K562 (cell line): ENCODE measurements around the gene NOX5.

Source experiments
- ARID3A ChIP-seq: IDR thresholded peaks from 2 replicates; pipeline ENCODE4 v1.6.1; 2012; ENCODE audit warnings: low read depth, low read length, improper control_type of control experiment, borderline replicate concordance
- CREB3 ChIP-seq: fragments of 450-650 bp; conservative IDR thresholded peaks from 2 replicates; pipeline ENCODE4 v1.6.1; 2016; ENCODE audit warnings: missing genetic modification characterization, low read depth, mild to moderate bottlenecking, missing compliant biosample characterization, moderate library complexity
- CTCF ChIP-seq, 3 experiments: IDR thresholded peaks in 2 of 3; conservative IDR thresholded peaks in 1 of 3; 2 replicates each; pipeline ENCODE4 v1.5.1; 2011 to 2012; ENCODE audit warnings: low read length in 3 of 3, mild to moderate bottlenecking in 3 of 3, control low read depth in 2 of 3, improper control_type of control experiment in 1 of 3, inconsistent platforms in 1 of 3, low read depth in 1 of 3, mixed read lengths in 1 of 3, moderate library complexity in 1 of 3; ENCODE audit not compliant: insufficient read depth in 2 of 3
- EZH2 ChIP-seq: IDR thresholded peaks from 2 replicates; pipeline ENCODE4 v1.6.1; 2012; ENCODE audit warnings: low read depth, mild to moderate bottlenecking, inconsistent platforms, low read length, borderline replicate concordance
- HDAC3 ChIP-seq: fragments of 450-650 bp; IDR thresholded peaks from 2 replicates; pipeline ENCODE4 v1.6.1; 2018; ENCODE audit warnings: borderline replicate concordance, mild to moderate bottlenecking, moderate library complexity; ENCODE audit not compliant: partially characterized antibody
- KAT2B ChIP-seq: IDR thresholded peaks from one replicate; pipeline ENCODE4 v1.6.1; 2012; ENCODE audit warnings: low read depth, mild to moderate bottlenecking, control low read depth, inconsistent platforms, low read length, moderate library complexity
- NFIX ChIP-seq: fragments of 250-450 bp; sonication (Bioruptor Pico); IDR thresholded peaks from 2 replicates; pipeline ENCODE4 v1.4.0; 2020; ENCODE audit warnings: low read depth, mild to moderate bottlenecking, moderate library complexity
- PHTF2 ChIP-seq: fragments of 250-450 bp; sonication (Bioruptor Pico); IDR thresholded peaks from 2 replicates; pipeline ENCODE4 v1.5.0; 2021; ENCODE audit warnings: mild to moderate bottlenecking
- POLR2AphosphoS5 ChIP-seq: IDR thresholded peaks from 2 replicates; pipeline ENCODE4 v1.6.1; 2011; ENCODE audit warnings: mild to moderate bottlenecking, low read depth, low read length, moderate library complexity; ENCODE audit not compliant: control insufficient read depth, insufficient read depth
- REST ChIP-seq, 2 experiments: fragments of 450-650 bp; formaldehyde crosslinking in 1 of 2; IDR thresholded peaks; 2 replicates each; pipeline versions ENCODE4 v1.4.0 to v1.6.1; 2014 to 2020; ENCODE audit warnings: mild to moderate bottlenecking in 2 of 2, borderline replicate concordance in 1 of 2, low read depth in 1 of 2

- TF ChIP-seq ARID3A: no peak
- no peak for TF ChIP-seq REST (IDR thresholded peaks at IDR 0.05; ENCODE audit: borderline replicate concordance)
- TF ChIP-seq REST (CRISPR knock-in tag; IDR thresholded peaks at IDR 0.05; ENCODE audit: low read depth): no peak
- no peak for TF ChIP-seq CREB3
- no peak for TF ChIP-seq CTCF (IDR thresholded peaks at IDR 0.05 in 2 of 3, conservative IDR thresholded peaks at IDR 0.05 in 1 of 3; ENCODE audit: insufficient read depth in 2 of 3, low read depth in 1 of 3, low read length in 3 of 3)
- no peak for TF ChIP-seq EZH2
- no peak for TF ChIP-seq HDAC3
- TF ChIP-seq NFIX (CRISPR knock-in tag): no peak
- TF ChIP-seq POLR2AphosphoS5: no peak
- TF ChIP-seq KAT2B: no peak
- TF ChIP-seq PHTF2: no peak
Observed at GRCh38 chr15:69086427-69087204, 72.1 kb downstream of the NOX5 start.
